ENCODE measurements around the gene ARHGAP15. TPM values are rescaled to one million over a fixed set of nuclear protein-coding genes. Genes with fewer than 3 reads are reported as not detected.

Gene ARHGAP15
- total and polyA plus RNA-seq, 9 donors, result 6.7 to 21.0 (median 9.7) TPM

GRCh38 chr2:143410082-143410897 lies 281.1 kb downstream of the ARHGAP15 start:
- H3K4me3 ChIP-seq (ENCODE audit: low read length), result no peak overlapping the region
- H3K36me3 ChIP-seq (ENCODE audit: control insufficient read depth, insufficient read depth, low read length), result no peaks in the 10 kb centered on the region
- H3K9me3 ChIP-seq (replicated peaks; ENCODE audit: control insufficient read depth, low read depth, low read length), result no peaks in the 10 kb centered on the region
- H3K4me1 ChIP-seq (ENCODE audit: control insufficient read depth, insufficient read depth, low read length), result no peaks in the 10 kb centered on the region
- no peak overlapping the region for H3K27ac ChIP-seq (ENCODE audit: low read length)
- 100% methylated on average over 1 of the region's 3 CpGs for WGBS (ENCODE audit: insufficient coverage)
- no peaks in the 10 kb centered on the region for H3K27me3 ChIP-seq (ENCODE audit: control insufficient read depth, insufficient read depth, low read length)
- no peak for DNase-seq

- Histone ChIP-seq H3K4me1 (ENCODE audit: control insufficient read depth, insufficient read depth, low read length) (no peaks in the 10 kb centered on the region), H3K36me3 (ENCODE audit: control insufficient read depth, insufficient read depth, low read length) (no peaks in the 10 kb centered on the region), H3K27ac (ENCODE audit: low read length) (no peak overlapping the region), H3K27me3 (ENCODE audit: control insufficient read depth, insufficient read depth, low read length) (no peaks in the 10 kb centered on the region), H3K9me3 (replicated peaks; ENCODE audit: control insufficient read depth, low read depth, low read length) (no peaks in the 10 kb centered on the region), H3K4me3 (ENCODE audit: low read length) (no peak overlapping the region)
- 92% methylated on average over 2 of the region's 4 CpGs for WGBS (ENCODE audit: insufficient coverage)
- no peak for DNase-seq
Observed at GRCh38 chr2:143415571-143415970, 286.4 kb downstream of the ARHGAP15 start.

- H3K36me3 ChIP-seq (ENCODE audit: control insufficient read depth, insufficient read depth, low read length), result no peaks in the 10 kb centered on the region
- no peaks in the 10 kb centered on the region for H3K27me3 ChIP-seq (ENCODE audit: control insufficient read depth, insufficient read depth, low read length)
- DNase-seq, result no peak
- no peaks in the 10 kb centered on the region for H3K4me1 ChIP-seq (ENCODE audit: control insufficient read depth, insufficient read depth, low read length)
- no peak overlapping the region for H3K4me3 ChIP-seq (ENCODE audit: low read length)
- no peak overlapping the region for H3K27ac ChIP-seq (ENCODE audit: low read length)
- no CpG with 5 or more reads among the region's 2 CpGs for WGBS (ENCODE audit: insufficient coverage)
- no peaks in the 10 kb centered on the region for H3K9me3 ChIP-seq (replicated peaks; ENCODE audit: control insufficient read depth, low read depth, low read length)
Observed at GRCh38 chr2:143417428-143417827, 288.2 kb downstream of the ARHGAP15 start.

GRCh38 chr2:143420313-143420712 lies 291.1 kb downstream of the ARHGAP15 start:
- Histone ChIP-seq H3K4me3 (ENCODE audit: low read length) (no peak overlapping the region), H3K27me3 (ENCODE audit: control insufficient read depth, insufficient read depth, low read length) (no peaks in the 10 kb centered on the region), H3K9me3 (replicated peaks; ENCODE audit: control insufficient read depth, low read depth, low read length) (no peaks in the 10 kb centered on the region), H3K4me1 (ENCODE audit: control insufficient read depth, insufficient read depth, low read length) (no peaks in the 10 kb centered on the region), H3K27ac (ENCODE audit: low read length) (no peak overlapping the region), H3K36me3 (ENCODE audit: control insufficient read depth, insufficient read depth, low read length) (no peaks in the 10 kb centered on the region)
- no peak for DNase-seq
- WGBS (ENCODE audit: insufficient coverage), result no CpG with 5 or more reads among the region's 3 CpGs

- DNase-seq, result no peak
- WGBS (ENCODE audit: insufficient coverage), result 75% methylated on average over 2 of the region's 3 CpGs
- H3K9me3 ChIP-seq (replicated peaks; ENCODE audit: control insufficient read depth, low read depth, low read length), result no peaks in the 10 kb centered on the region
- H3K4me1 ChIP-seq (ENCODE audit: control insufficient read depth, insufficient read depth, low read length), result no peaks in the 10 kb centered on the region
- no peak overlapping the region for H3K27ac ChIP-seq (ENCODE audit: low read length)
- no peak overlapping the region for H3K4me3 ChIP-seq (ENCODE audit: low read length)
- H3K36me3 ChIP-seq (ENCODE audit: control insufficient read depth, insufficient read depth, low read length), result no peaks in the 10 kb centered on the region
- H3K27me3 ChIP-seq (ENCODE audit: control insufficient read depth, insufficient read depth, low read length), result no peaks in the 10 kb centered on the region
Observed at GRCh38 chr2:143422681-143423080, 293.5 kb downstream of the ARHGAP15 start.

- no peak overlapping the region for H3K4me3 ChIP-seq (ENCODE audit: low read length)
- no peaks in the 10 kb centered on the region for H3K9me3 ChIP-seq (replicated peaks; ENCODE audit: control insufficient read depth, low read depth, low read length)
- no peak overlapping the region for H3K27ac ChIP-seq (ENCODE audit: low read length)
- no peaks in the 10 kb centered on the region for H3K36me3 ChIP-seq (ENCODE audit: control insufficient read depth, insufficient read depth, low read length)
- WGBS (ENCODE audit: insufficient coverage), result no CpG with 5 or more reads among the region's 1 CpG
- H3K4me1 ChIP-seq (ENCODE audit: control insufficient read depth, insufficient read depth, low read length), result no peaks in the 10 kb centered on the region
- no peak for DNase-seq
- no peaks in the 10 kb centered on the region for H3K27me3 ChIP-seq (ENCODE audit: control insufficient read depth, insufficient read depth, low read length)
Observed at GRCh38 chr2:143425896-143426295, 296.7 kb downstream of the ARHGAP15 start.

- no peaks in the 10 kb centered on the region for H3K4me1 ChIP-seq (ENCODE audit: control insufficient read depth, insufficient read depth, low read length)
- H3K36me3 ChIP-seq (ENCODE audit: control insufficient read depth, insufficient read depth, low read length), result no peaks in the 10 kb centered on the region
- H3K27ac ChIP-seq (ENCODE audit: low read length), result no peak overlapping the region
- WGBS (ENCODE audit: insufficient coverage), result 87% methylated on average over 3 of the region's 4 CpGs
- DNase-seq, result no peak
- no peaks in the 10 kb centered on the region for H3K27me3 ChIP-seq (ENCODE audit: control insufficient read depth, insufficient read depth, low read length)
- H3K4me3 ChIP-seq (ENCODE audit: low read length), result no peak overlapping the region
- no peaks in the 10 kb centered on the region for H3K9me3 ChIP-seq (replicated peaks; ENCODE audit: control insufficient read depth, low read depth, low read length)
Observed at GRCh38 chr2:143426296-143426695, 297.1 kb downstream of the ARHGAP15 start.

GRCh38 chr2:143428700-143429099 lies 299.5 kb downstream of the ARHGAP15 start:
- H3K27ac ChIP-seq (ENCODE audit: low read length), result no peak overlapping the region
- no peaks in the 10 kb centered on the region for H3K4me1 ChIP-seq (ENCODE audit: control insufficient read depth, insufficient read depth, low read length)
- no peaks in the 10 kb centered on the region for H3K36me3 ChIP-seq (ENCODE audit: control insufficient read depth, insufficient read depth, low read length)
- H3K27me3 ChIP-seq (ENCODE audit: control insufficient read depth, insufficient read depth, low read length), result no peaks in the 10 kb centered on the region
- no peaks in the 10 kb centered on the region for H3K9me3 ChIP-seq (replicated peaks; ENCODE audit: control insufficient read depth, low read depth, low read length)
- no peak for DNase-seq
- no peak overlapping the region for H3K4me3 ChIP-seq (ENCODE audit: low read length)
- no CpG with 5 or more reads among the region's 1 CpG for WGBS (ENCODE audit: insufficient coverage)

- no peaks in the 10 kb centered on the region for H3K4me1 ChIP-seq (ENCODE audit: control insufficient read depth, insufficient read depth, low read length)
- H3K4me3 ChIP-seq (ENCODE audit: low read length), result no peak overlapping the region
- H3K9me3 ChIP-seq (replicated peaks; ENCODE audit: control insufficient read depth, low read depth, low read length), result no peaks in the 10 kb centered on the region
- H3K36me3 ChIP-seq (ENCODE audit: control insufficient read depth, insufficient read depth, low read length), result no peaks in the 10 kb centered on the region
- no peaks in the 10 kb centered on the region for H3K27me3 ChIP-seq (ENCODE audit: control insufficient read depth, insufficient read depth, low read length)
- WGBS (ENCODE audit: insufficient coverage), result no CpG with 5 or more reads among the region's 1 CpG
- DNase-seq, result peak; percentile 62
- H3K27ac ChIP-seq (ENCODE audit: low read length), result no peak overlapping the region
Observed at GRCh38 chr2:143429932-143430679, 300.9 kb downstream of the ARHGAP15 start.

GRCh38 chr2:143431316-143431715 lies 302.1 kb downstream of the ARHGAP15 start:
- no peak overlapping the region for H3K27ac ChIP-seq (ENCODE audit: low read length)
- no peak overlapping the region for H3K4me3 ChIP-seq (ENCODE audit: low read length)
- no CpG with 5 or more reads among the region's 2 CpGs for WGBS (ENCODE audit: insufficient coverage)
- no peaks in the 10 kb centered on the region for H3K36me3 ChIP-seq (ENCODE audit: control insufficient read depth, insufficient read depth, low read length)
- no peak for DNase-seq
- no peaks in the 10 kb centered on the region for H3K9me3 ChIP-seq (replicated peaks; ENCODE audit: control insufficient read depth, low read depth, low read length)
- H3K4me1 ChIP-seq (ENCODE audit: control insufficient read depth, insufficient read depth, low read length), result no peaks in the 10 kb centered on the region
- no peaks in the 10 kb centered on the region for H3K27me3 ChIP-seq (ENCODE audit: control insufficient read depth, insufficient read depth, low read length)
